Effector CD4-positive, alpha-beta T cell (primary cell): ENCODE results near the gene ELOVL1.
"Not testable (repeated sequence)": the region's sequence is repeated elsewhere in the genome, so short reads cannot be mapped to it uniquely, and the experiment has no call there.

ENCODE experiments used
- DNase-seq: peaks from one replicate; pipeline ENCODE4 v3.0.0-alpha.2; 2020

ELOVL1 gene

DNA sequence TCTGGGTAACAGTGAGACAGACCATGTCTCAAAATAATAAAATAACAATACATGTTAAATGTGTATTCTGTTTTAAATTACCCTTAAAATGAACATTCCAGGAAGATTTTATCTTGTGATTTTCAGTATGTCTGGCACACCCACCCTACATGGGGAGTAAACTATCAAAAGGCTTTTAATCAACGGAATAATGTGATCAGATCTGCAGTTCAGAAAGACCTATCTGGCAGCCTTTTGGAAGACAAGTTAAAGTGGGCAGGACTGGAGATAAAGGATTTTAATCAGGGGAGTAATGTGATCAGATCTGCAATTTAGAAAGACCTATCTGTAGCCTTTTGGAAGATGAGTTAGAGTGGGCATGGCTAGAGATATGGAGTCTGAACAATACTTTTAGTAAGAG is 11.7 kb upstream of the ELOVL1 start:
- no peak for DNase-seq

DNA sequence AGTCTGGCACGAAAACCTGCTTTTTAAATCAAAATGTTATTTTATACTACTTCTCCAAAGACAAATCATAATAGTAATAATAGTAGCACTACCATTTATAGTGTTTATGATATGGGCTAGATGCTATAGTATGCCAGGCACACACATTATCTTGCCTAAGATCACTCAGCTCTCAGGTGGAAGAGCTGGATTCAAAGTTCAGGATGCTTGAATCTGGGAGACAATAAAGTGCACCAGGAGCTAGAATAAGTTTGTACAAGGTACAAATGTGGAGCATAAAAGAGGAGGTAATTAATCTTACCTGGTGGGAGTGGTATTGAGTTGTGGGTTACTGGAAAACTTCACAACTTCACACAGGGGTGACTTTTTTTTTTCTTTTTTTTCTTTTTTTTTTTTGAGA is 10.0 kb upstream of the ELOVL1 start:
- DNase-seq: no peak

DNA sequence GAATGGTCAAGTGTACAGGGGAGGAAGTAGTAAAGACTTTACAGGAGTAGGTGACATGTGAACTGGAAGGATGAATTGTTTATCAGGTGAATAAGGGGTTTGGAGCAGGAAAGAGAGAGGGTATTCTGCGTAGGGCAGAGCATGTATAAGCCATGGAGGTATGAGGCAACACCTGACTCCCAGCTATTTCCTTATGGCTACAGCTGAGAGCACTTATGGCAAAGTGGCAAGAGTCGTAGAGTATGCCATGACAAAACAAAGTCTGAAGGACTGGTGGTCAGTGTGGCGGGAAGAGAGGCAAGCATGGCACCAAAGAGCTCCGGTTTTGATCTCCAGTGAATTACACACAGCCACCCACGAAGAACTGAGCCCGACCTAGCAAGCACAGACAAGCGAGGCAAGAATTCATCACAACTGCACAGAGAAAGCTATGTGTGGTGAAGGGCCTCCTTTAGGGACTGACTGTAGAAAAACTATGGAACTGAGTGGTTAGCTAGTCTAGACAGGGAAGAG is 9.0 kb upstream of the ELOVL1 start:
- no peak for DNase-seq

DNA sequence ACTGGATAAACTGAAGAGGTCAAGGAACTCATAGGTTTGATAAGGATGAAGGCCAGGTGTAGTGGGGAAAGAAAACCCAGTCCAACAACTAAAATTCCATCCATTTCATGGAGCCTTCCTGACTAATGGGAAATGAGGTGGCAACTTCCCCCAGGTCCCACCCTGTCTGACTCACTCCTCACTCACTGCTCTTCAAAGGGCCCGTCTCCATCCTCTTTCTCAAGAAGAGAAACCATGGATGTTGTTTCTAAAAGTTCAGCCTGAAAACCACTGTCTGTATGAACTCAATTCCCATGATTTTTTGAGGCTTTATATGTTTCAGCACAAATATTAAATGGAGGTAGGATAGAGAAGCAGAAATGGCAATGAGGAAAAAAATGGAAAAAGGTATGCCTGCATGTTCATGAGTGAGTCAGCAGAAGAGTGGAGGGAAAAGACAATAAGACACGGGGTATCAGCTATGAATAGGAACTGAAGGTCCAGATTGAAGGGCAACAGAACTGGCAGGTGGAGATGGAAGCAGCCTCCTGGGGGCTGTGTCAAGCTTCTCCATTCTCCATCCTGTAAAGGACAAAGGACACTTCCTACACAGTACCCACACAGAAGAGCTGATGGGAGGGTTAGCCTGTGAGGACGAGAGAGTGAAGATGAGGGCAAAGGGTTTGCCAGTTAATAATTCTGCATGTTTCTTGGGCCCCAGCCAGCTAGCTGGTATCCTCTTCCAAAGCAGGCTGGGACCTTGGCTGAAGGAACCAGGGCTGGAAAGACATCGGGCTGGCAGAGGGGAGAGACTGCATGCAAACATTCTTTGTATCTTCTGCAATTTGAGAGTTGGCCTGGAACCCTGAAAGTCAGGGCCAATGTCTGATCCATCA is 5.5 kb upstream of the ELOVL1 start:
- no peak for DNase-seq

GRCh38 chr1:43372172-43372571 is 4.4 kb upstream of the ELOVL1 start:
- DNase-seq: no peak

GRCh38 chr1:43370564-43370963 is 2.8 kb upstream of the ELOVL1 start:
- DNase-seq: no peak

DNA sequence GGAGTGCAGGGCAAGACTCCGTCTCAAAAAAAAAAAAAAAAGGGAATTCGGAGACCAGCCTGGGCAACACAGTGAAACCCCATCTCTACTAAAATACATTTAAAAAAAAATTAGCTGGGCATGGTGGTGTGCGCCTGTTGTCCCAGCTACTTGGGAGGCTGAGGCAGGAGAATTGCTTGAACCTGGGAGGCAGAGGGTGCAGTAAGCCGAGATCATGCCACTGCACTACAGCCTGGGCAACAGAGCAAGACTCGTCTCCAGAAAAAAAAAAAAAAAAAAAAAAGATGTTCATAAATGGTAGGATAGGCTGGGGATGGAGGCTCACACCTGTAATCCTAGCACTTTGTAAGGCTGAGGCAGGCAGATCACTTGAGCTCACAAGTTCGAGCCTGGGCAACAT is 2.0 kb upstream of the ELOVL1 start:
- not testable (repeated sequence) for DNase-seq

DNA sequence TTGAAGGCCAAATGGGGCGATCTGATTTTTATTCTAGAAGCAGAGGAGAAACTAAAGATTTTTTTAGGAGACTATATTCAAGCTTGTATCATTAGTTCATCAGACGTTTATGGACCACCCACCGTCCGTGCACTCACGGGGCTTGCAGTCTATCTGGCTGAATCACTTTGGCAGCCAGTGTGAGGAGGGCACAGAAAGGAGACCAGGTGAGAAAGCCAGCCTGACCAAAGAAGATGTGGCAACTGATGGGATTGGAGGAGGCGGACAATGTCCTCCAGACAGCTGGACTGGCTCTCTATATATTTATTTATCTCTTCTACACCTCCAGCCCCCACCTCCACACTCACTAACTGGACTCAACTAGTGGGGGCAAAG is 822 bp upstream of the ELOVL1 start:
- DNase-seq: no peak

GRCh38 chr1:43367026-43367903 is 546 bp downstream of the ELOVL1 start:
- DNase-seq: no peak

DNA sequence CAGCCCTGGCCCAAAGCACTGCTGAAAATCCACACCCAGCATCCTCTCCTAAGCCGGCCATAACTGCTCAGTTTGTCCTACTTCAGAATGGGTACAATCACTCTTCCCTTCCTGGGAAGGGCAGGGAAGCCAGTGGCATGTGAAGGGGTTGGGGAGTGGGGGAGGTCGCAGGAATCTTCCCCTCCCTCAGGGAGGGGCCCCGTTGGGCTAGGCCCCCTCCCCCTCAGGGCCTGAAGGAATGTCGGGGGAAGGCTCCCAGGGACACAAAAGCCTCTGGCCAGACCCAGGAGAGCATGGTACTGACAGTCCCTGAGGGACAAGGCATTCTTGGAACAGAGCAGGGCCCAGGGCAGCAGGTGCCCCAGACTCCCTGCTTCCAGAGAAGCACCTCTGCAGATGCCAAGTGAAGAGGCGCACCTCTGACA is 1.2 kb downstream of the ELOVL1 start:
- no peak for DNase-seq

DNA sequence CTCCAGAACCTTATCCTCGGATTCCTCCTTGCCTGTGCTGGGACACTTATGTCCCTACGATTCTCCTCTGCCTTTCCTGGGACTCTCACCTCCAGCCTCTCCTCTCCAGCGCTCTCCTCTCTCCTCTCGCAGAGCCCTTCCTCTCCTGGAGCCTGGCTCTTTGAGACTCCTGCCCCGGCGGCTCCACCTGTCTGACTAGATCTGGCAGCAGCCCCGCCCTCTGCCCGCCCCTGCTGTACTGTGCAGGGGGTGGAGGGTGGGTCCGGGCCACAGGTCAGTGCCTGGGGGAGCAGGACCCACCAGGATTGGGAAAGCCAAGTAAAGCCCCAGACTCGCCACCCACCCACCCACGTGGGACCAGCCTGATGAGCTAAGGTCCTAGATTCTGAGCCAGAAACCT is 1.6 kb downstream of the ELOVL1 start:
- DNase-seq: no peak

DNA sequence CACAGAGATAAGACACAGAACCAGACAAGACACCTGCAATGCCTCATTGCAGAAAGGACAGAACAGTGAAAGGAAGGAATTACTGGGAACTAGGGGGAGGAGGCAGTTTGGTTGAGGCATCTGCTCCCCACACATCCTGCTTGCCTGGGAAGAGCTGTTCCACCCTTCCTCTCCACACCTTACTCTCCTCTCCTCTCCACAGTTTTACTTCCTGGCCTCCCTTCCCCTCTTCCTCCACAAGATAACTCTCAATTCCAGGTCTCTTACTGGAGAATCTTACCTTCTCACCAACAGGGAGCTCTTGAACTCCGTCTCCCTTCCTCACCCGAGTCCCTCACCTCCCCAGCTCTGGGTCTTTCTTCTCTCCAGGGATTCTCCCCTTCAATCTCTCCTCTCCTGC is 2.1 kb downstream of the ELOVL1 start:
- no peak for DNase-seq

- no peak for DNase-seq
These were observed 3.8 kb downstream of the ELOVL1 start for GRCh38 chr1:43363935-43364525.

GRCh38 chr1:43363283-43363934 is 4.4 kb downstream of the ELOVL1 start:
- DNase-seq: no peak

DNA sequence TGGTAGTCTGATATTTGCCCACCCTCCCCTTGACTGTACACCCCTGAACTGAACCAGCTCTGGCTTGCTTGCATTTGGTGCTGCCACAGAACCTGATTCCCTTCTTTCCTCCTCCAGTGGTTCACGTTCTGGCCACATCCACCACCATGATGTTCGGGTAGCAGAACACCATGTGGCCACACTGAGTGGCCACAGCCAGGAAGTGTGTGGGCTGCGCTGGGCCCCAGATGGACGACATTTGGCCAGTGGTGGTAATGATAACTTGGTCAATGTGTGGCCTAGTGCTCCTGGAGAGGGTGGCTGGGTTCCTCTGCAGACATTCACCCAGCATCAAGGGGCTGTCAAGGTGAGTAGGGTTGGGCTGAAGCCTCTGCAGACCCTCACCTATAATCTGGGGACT is 7.2 kb downstream of the ELOVL1 start:
- DNase-seq: no peak

DNA sequence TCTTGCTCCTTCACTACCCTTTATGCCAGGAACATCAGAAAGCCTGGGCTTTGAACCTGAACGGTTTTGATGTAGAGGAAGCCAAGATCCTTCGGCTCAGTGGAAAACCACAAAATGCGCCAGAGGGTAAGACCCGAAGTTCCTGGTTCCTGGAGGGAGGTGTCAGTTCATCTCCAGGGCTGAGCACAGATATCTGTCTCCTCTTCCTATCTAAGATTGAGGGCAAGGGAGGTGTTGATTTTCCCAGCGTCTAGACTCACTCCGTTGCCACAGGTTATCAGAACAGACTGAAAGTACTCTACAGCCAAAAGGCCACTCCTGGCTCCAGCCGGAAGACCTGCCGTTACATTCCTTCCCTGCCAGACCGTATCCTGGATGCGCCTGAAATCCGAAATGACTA is 8.1 kb downstream of the ELOVL1 start:
- no peak for DNase-seq

GRCh38 chr1:43358746-43359693 is 8.8 kb downstream of the ELOVL1 start, which contains the start of gene CDC20:
Gene CDC20, plus strand, starts transcription at chr1:43358981. Its CDS starts 235 bp downstream, at chr1:43359216.
- DNase-seq: peak; percentile 98

DNA sequence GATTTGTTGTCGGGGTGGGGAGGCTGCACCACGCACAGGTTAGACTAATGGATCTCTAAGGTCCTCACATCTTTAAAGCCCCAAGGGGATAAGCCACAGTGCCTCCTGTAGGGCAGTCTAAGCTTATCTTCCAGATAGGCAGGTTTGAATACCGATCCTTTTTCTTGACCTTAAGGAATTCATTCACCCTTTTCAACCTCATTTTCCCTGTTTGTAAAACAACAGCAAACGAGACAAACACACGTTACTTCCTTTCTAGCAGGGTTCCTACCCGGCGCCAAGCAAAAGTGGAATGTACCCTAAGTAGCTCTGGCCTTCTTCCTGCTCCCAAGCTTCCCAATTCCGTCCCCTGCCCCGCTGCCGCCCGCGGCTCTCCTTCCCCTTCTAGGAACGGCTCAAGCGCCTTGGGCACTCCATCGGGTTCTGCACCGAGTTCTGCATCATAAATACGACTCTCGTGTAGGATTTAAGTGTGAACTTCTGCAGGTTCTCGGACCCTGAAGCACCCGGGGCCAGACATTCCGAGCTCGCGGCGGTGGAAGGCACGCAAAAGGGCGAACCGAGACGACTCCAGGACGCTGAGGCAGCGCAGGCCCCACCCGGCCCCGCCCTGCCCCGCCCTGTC is 9.6 kb downstream of the ELOVL1 start:
- no peak for DNase-seq

DNA sequence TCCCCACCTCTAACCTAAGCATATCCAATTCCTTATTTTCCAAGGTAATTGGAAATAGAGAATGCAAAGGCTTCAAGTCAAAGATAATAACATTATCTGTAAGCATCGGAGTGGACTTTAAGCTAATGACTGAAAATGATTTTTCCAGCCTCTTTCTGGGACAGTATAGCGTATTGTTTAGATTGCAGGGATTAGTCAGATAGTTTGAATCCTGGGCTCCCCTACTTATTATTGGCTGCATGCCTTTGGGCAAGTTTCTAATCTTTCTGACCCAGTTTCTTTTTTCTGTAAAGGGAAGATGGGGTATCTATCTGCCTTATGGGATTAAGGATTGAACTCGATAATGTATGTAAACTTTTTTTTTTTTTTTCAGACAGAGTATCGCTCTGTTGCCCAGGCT is 10.6 kb downstream of the ELOVL1 start:
- DNase-seq: no peak

- no peak for DNase-seq
These were observed 12.9 kb downstream of the ELOVL1 start for GRCh38 chr1:43354936-43355335.

DNA sequence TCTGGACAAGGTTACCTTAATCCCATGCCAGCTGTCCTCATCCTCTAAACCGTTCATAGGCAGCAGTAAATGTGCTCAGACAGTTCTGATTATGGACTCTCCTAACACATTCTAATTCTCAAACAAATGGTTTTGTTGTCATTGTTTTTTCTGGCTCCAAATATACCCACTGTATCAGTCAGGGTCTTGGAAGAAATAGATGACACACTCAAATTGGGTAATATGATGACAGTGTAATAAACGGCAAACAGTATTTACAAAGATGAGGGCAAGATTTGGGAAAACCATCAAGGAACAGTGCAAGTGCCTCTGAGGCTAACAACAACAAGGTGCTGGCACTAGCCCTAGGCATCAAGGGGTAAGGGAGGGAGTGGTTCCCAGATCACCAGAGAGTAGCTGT is 13.3 kb downstream of the ELOVL1 start:
- DNase-seq: no peak
